NT2/D1 (cell line): ENCODE data around the gene MPST.

ENCODE experiments used
- DNase-seq: peaks from one replicate; pipeline ENCODE4 v3.0.0-alpha.2; 2011; ENCODE audit warnings: low read depth, low spot score
- H3K27me3 ChIP-seq: 2 replicates; pipeline ENCODE4 v1.6.0; 2011; ENCODE audit warnings: mild to moderate bottlenecking; ENCODE audit not compliant: insufficient read length, insufficient read depth
- H3K36me3 ChIP-seq: 2 replicates; pipeline ENCODE4 v1.6.1; 2011; ENCODE audit warnings: mild to moderate bottlenecking, low read length, mixed read lengths; ENCODE audit not compliant: insufficient read depth, insufficient read length
- H3K4me1 ChIP-seq: 2 replicates; pipeline ENCODE4 v1.5.1; 2011; ENCODE audit not compliant: insufficient read depth, insufficient read length
- H3K4me3 ChIP-seq: 2 replicates; pipeline ENCODE4 v1.5.1; 2011; ENCODE audit warnings: low read depth; ENCODE audit not compliant: insufficient read length
- H3K9ac ChIP-seq: 2 replicates; pipeline ENCODE4 v1.6.0; 2011; ENCODE audit warnings: low read depth; ENCODE audit not compliant: insufficient read length
- H3K9me3 ChIP-seq: 2 replicates; pipeline ENCODE4 v1.5.1; 2011; ENCODE audit warnings: mild to moderate bottlenecking, low read length; ENCODE audit not compliant: insufficient read depth
- SUZ12 ChIP-seq: IDR thresholded peaks from 2 replicates; pipeline ENCODE4 v1.6.1; 2011; ENCODE audit not compliant: insufficient read length, insufficient read depth; ENCODE audit errors: extremely low read depth
- YY1 ChIP-seq: IDR thresholded peaks from 2 replicates; pipeline ENCODE4 v1.6.1; 2011; ENCODE audit not compliant: insufficient read length, insufficient read depth
- ZNF274 ChIP-seq: IDR thresholded peaks from 2 replicates; pipeline ENCODE4 v1.6.1; 2011; ENCODE audit warnings: mild to moderate bottlenecking, low read depth, low read length

The MPST gene

DNA sequence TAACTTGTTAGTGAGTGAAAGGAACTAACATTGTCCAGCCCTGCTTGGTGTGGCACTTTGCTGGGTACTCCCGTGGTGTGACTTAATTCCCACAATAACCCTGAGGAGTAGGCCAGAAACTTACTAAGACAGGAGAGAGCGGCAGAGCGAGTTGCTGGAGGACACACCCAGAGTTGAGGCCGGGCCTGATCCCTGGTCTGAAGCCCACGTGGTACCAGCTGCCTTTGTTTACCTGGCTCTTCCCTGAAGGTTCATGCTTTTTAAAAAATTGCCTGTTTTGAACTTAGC lies 594 bp downstream of the MPST start:
- Histone ChIP-seq H3K36me3 (peaks cover 46% of the 10 kb centered on the region), H3K9ac (peak overlapping the region; percentile 80), H3K27me3 (no peaks in the 10 kb centered on the region), H3K4me1 (peaks cover 18% of the 10 kb centered on the region), H3K4me3 (peak overlapping the region; percentile 82), H3K9me3 (no peaks in the 10 kb centered on the region)
- no peak for DNase-seq
- no peak for TF ChIP-seq SUZ12
- no peak for TF ChIP-seq ZNF274
- no peak for TF ChIP-seq YY1

- H3K4me1 ChIP-seq = peaks cover 24% of the 10 kb centered on the region
- H3K36me3 ChIP-seq = peaks cover 55% of the 10 kb centered on the region
- no peaks in the 10 kb centered on the region for H3K27me3 ChIP-seq
- H3K9ac ChIP-seq = no peak overlapping the region
- no peak for TF ChIP-seq YY1
- no peak for TF ChIP-seq SUZ12
- no peak for TF ChIP-seq ZNF274
- no peak for DNase-seq
- no peak overlapping the region for H3K4me3 ChIP-seq
- no peaks in the 10 kb centered on the region for H3K9me3 ChIP-seq
These were observed 1.5 kb downstream of the MPST start for GRCh38 chr22:37021041-37021440.

- Histone ChIP-seq H3K4me3 (no peak overlapping the region), H3K9ac (peak overlapping the region; percentile 58), H3K4me1 (peaks cover 26% of the 10 kb centered on the region), H3K9me3 (no peaks in the 10 kb centered on the region), H3K36me3 (peaks cover 55% of the 10 kb centered on the region), H3K27me3 (no peaks in the 10 kb centered on the region)
- TF ChIP-seq ZNF274 (no peak), SUZ12 (no peak), YY1 (no peak)
- DNase-seq = peak; percentile 38
These were observed 2.4 kb downstream of the MPST start for GRCh38 chr22:37021710-37022482.

DNA sequence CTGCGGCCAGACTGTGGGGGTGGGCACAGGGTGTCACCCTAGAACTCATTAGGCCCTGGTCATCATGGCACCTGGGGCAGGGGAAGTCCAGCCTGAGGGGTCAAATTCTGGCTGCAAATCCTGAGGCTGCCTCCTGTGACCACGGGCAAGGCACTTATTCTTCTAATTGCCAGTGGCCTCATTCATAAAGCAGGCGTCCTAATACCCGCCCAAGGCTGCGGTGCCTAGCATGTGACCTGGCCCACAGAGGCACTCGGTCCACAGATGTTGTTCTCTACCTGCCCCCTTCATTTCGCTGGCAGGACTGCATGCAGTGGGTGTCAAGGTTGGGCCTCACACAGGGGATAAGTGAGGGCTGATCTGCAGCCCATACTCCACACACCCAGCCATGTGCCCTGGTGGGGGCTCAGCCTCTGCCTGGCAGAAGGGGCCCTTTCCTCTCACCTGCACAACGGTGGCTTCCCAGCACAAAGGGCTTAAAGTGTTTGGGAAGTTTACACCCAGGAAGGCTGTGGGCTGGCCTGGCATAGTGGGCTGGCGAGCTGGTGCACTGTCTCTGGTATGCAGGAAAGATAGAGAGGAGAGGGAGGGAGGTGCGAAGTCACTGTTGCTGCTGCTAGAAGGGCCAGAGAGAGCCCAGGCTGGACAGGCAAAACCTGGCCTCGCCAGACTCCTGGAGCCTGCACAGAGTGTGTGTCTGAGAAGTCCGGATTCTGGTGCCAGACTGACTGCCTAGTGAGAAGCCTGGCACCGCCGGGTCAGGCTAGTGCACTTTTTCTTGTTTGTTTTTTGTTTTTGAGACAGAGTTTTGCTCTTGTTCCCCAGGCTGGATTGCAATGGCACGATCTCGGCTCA lies 3.2 kb downstream of the MPST start:
- TF ChIP-seq YY1 (no peak), ZNF274 (no peak), SUZ12 (no peak)

DNA sequence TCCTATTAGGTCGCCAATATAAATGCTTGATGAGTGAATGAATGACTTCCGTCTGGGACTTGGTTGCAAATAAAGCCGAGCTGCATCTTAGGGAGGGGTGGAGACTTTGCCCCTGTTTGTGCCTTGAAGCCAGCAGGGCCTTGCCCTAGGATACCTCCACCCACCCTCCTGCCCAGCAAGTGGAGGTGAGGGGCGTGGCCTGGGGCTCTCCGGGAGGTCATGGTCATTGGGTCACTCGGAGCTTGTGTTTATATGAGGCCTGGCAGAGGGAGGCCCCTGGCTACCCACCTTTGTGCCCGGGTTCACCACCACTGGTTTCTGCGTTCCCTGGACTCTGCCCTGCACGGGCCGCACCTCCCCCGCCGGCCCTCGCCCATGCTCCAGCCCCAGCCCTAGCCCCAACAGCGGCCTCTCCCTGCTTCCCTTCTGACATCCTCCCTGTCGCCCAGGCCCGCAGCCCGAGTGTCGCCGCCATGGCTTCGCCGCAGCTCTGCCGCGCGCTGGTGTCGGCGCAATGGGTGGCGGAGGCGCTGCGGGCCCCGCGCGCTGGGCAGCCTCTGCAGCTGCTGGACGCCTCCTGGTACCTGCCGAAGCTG lies 4.3 kb downstream of the MPST start:
- TF ChIP-seq SUZ12 (no peak), ZNF274 (no peak), YY1 (no peak)
- no peaks in the 10 kb centered on the region for H3K27me3 ChIP-seq
- no peak overlapping the region for H3K4me3 ChIP-seq
- no peak for DNase-seq
- H3K36me3 ChIP-seq = peaks cover 50% of the 10 kb centered on the region
- H3K9ac ChIP-seq = no peak overlapping the region
- H3K4me1 ChIP-seq = peaks cover 21% of the 10 kb centered on the region
- no peaks in the 10 kb centered on the region for H3K9me3 ChIP-seq

More for the DNA sequence above, 3.2 kb downstream of the MPST start:
- H3K27me3 ChIP-seq = no peaks in the 10 kb centered on the region
- no peak for DNase-seq
- no peaks in the 10 kb centered on the region for H3K9me3 ChIP-seq
- peak overlapping the region; percentile 58 for H3K9ac ChIP-seq
- H3K36me3 ChIP-seq = peaks cover 53% of the 10 kb centered on the region
- peaks cover 28% of the 10 kb centered on the region for H3K4me1 ChIP-seq
- H3K4me3 ChIP-seq = no peak overlapping the region

DNA sequence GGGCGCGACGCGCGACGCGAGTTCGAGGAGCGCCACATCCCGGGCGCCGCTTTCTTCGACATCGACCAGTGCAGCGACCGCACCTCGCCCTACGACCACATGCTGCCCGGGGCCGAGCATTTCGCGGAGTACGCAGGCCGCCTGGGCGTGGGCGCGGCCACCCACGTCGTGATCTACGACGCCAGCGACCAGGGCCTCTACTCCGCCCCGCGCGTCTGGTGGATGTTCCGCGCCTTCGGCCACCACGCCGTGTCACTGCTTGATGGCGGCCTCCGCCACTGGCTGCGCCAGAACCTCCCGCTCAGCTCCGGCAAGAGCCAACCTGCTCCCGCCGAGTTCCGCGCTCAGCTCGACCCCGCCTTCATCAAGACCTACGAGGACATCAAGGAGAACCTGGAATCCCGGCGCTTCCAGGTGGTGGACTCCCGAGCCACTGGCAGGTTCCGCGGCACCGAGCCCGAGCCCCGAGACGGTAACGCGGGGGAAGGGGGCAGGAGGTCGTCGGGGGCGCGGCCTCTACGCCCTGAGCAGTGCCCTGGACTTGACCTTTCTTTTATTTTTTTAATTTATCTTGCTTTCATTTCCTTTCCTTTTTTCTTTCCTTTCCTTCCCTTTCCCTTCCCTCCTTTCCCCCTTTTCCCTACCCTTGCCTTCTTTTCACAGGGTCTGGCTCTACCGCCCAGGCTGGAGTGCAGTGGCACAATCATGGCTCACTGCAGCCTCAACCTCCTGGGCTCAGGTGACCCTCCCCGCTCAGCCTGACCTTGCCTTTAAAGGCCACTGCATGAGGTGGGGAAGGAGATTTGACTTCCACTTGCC lies 5.0 kb downstream of the MPST start:
- DNase-seq = no peak
- no peaks in the 10 kb centered on the region for H3K9me3 ChIP-seq
- TF ChIP-seq YY1 (no peak), SUZ12 (no peak), ZNF274 (no peak)

More for the DNA sequence above, 5.0 kb downstream of the MPST start:
- Histone ChIP-seq H3K4me1 (peaks cover 21% of the 10 kb centered on the region), H3K36me3 (peaks cover 57% of the 10 kb centered on the region), H3K9ac (no peak overlapping the region), H3K27me3 (no peaks in the 10 kb centered on the region), H3K4me3 (no peak overlapping the region)
